Smooth muscle cell (in vitro differentiated cells): ENCODE results near the gene ANGPT4. TPM values are rescaled to one million over a fixed set of nuclear protein-coding genes. Genes with fewer than 3 reads are reported as not detected.

ENCODE experiments used
- DNase-seq: peaks from one replicate; lab custom pipeline; 2025; ENCODE audit not compliant: unreplicated experiment; lab: John Stamatoyannopoulos, UW
- H2AFZ ChIP-seq: fragments of 200-600 bp; sonication (generic); 2 replicates; pipeline ENCODE4 v1.6.0; 2016; ENCODE audit warnings: antibody characterized with exemption, low read depth, mild to moderate bottlenecking
- H3F3A ChIP-seq: fragments of 200-600 bp; sonication (generic); 2 replicates; pipeline ENCODE4 v1.6.0; 2017; ENCODE audit warnings: antibody characterized with exemption, low read depth
- H3K27ac ChIP-seq: fragments of 200-600 bp; sonication (generic); 2 replicates; pipeline ENCODE4 v1.5.1; 2016; ENCODE audit warnings: low read depth, mild to moderate bottlenecking
- H3K27me3 ChIP-seq: fragments of 200-600 bp; sonication (generic); 2 replicates; pipeline ENCODE4 v1.6.1; 2016; ENCODE audit warnings: low read depth, mild to moderate bottlenecking
- H3K36me3 ChIP-seq: fragments of 200-600 bp; sonication (generic); 2 replicates; pipeline ENCODE4 v1.5.1; 2016; ENCODE audit warnings: low read depth
- H3K4me1 ChIP-seq: fragments of 200-600 bp; sonication (generic); 2 replicates; pipeline ENCODE4 v1.5.1; 2016; ENCODE audit warnings: low read depth
- H3K4me2 ChIP-seq: fragments of 200-600 bp; sonication (generic); 2 replicates; pipeline ENCODE4 v1.6.0; 2016; ENCODE audit warnings: mild to moderate bottlenecking
- H3K4me3 ChIP-seq: fragments of 200-600 bp; sonication (generic); 2 replicates; pipeline ENCODE4 v1.5.1; 2016; ENCODE audit warnings: mild to moderate bottlenecking
- H3K79me2 ChIP-seq: fragments of 200-600 bp; sonication (generic); 2 replicates; pipeline ENCODE4 v1.6.0; 2016; ENCODE audit warnings: low read depth, mild to moderate bottlenecking
- H3K9ac ChIP-seq: fragments of 200-600 bp; sonication (generic); 2 replicates; pipeline ENCODE4 v1.6.0; 2016; ENCODE audit warnings: low read depth
- H3K9me3 ChIP-seq: fragments of 200-600 bp; sonication (generic); replicated peaks from 2 replicates; pipeline ENCODE4 v1.5.1; 2016; ENCODE audit warnings: low read depth
- H4K20me1 ChIP-seq: fragments of 200-600 bp; sonication (generic); 2 replicates; pipeline ENCODE4 v1.6.0; 2016; ENCODE audit warnings: low read depth
- CTCF ChIP-seq: fragments of 200-600 bp; sonication (generic); IDR thresholded peaks from 2 replicates; pipeline ENCODE4 v1.5.1; 2017; ENCODE audit warnings: borderline replicate concordance, mild to moderate bottlenecking, antibody characterized with exemption; ENCODE audit not compliant: insufficient read depth, poor library complexity, severe bottlenecking
- WGBS: methylation state at CpG from one replicate; pipeline ENCODE4 v1.1.7; 2016; ENCODE audit warnings: low lambda C conversion rate; 5-methylcytosine and 5-hydroxymethylcytosine counted together
- polyA plus RNA-seq: library from polyadenylated mRNA; unstranded; fragments of >200 nt; fragmentation: Nextera tagmentation; extraction: Ambion mirVana; gene quantifications from 2 replicates; pipeline ENCODE4 v1.2.1, GENCODE V29; 2016
- total RNA-seq: library from RNA; depleted of rRNA; stranded (reverse); fragments of >200 nt; gene quantifications from 2 replicates; pipeline ENCODE4 v1.2.3, GENCODE V29; 2014

The ANGPT4 gene
- total and polyA plus RNA-seq, 2 experiments from 2014 or later: 0.39 TPM; not detected in 1

DNA sequence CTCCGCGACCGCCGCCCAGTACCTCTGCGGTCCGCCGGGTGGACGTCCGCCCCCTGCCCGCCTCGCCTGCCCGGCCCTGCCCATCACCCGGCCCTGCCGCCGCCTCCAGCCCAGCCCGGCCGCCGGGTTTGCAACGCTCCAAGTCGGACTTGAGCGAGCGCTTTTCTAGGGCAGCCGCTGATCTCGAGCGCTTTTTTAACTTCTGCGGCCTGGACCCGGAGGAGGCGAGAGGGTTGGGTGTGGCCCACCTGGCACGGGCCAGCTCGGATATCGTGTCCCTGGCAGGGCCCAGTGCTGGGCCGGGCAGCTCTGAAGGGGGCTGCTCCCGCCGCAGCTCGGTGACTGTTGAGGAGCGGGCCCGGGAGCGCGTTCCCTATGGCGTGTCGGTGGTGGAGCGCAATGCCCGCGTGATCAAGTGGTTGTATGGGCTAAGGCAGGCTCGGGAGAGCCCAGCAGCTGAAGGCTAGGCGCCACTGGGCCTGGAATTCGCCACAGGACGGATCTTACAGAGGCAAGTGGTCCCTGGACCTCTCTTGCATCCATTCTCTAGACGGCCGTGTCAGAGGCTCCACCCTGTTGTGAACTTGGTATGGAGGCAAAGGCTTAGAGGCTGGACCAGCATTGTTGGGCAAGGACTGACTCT is 70.8 kb downstream of the ANGPT4 start:
- Histone ChIP-seq H3K36me3 (no peaks in the 10 kb centered on the region), H4K20me1 (peaks cover 45% of the 10 kb centered on the region), H3K4me2 (peak overlapping the region; percentile 89), H3K4me3 (no peak overlapping the region), H3K9ac (no peak overlapping the region), H3K4me1 (no peaks in the 10 kb centered on the region), H3K27me3 (peaks cover 30% of the 10 kb centered on the region), H2AFZ (no peak overlapping the region), H3K27ac (no peak overlapping the region), H3K79me2 (no peaks in the 10 kb centered on the region), H3K9me3 (no peaks in the 10 kb centered on the region), H3F3A (no peaks in the 10 kb centered on the region)
- DNase-seq: no peak
- WGBS: 60% methylated on average over 46 of the region's 50 CpGs
- no peak for TF ChIP-seq CTCF

GRCh38 chr20:844473-845225 is 71.5 kb downstream of the ANGPT4 start:
- TF ChIP-seq CTCF: no peak
- Histone ChIP-seq H3K4me1 (no peaks in the 10 kb centered on the region), H3K27me3 (peaks cover 35% of the 10 kb centered on the region), H3K4me2 (peak overlapping the region; percentile 89), H2AFZ (peak overlapping the region; percentile 82), H4K20me1 (peaks cover 45% of the 10 kb centered on the region), H3K4me3 (peak overlapping the region; percentile 61), H3K79me2 (no peaks in the 10 kb centered on the region), H3K36me3 (no peaks in the 10 kb centered on the region), H3F3A (no peaks in the 10 kb centered on the region), H3K9ac (no peak overlapping the region), H3K27ac (no peak overlapping the region), H3K9me3 (no peaks in the 10 kb centered on the region)
- DNase-seq: peak; percentile 23
- WGBS: 11% methylated on average over 27 of the region's 47 CpGs

DNA sequence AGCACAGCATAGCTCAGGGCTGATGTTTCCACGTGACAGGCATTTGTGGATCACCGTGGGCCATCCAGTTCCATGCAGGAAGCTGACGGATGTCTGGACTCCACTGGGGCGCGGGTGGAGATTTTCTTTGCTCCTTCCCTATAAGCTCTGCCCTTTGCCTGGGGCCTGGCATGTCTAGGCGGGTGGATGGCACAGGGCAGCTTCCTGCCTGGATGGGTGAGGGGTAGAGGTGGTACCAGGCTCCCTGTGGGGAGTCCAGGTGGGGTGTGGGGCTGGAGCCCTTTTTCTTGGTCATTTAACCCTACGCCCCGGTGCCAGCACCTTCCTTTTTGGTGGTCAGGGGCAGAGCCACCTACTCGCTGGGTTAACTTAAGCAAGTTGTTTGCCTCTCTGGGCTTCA is 72.2 kb downstream of the ANGPT4 start:
- 79% methylated on average over 9 of the region's 9 CpGs for WGBS

More for the DNA sequence above, 72.2 kb downstream of the ANGPT4 start:
- Histone ChIP-seq H3K27me3 (peaks cover 35% of the 10 kb centered on the region), H3K4me1 (no peaks in the 10 kb centered on the region), H3K9ac (no peak overlapping the region), H4K20me1 (peaks cover 45% of the 10 kb centered on the region), H3F3A (no peaks in the 10 kb centered on the region), H3K36me3 (no peaks in the 10 kb centered on the region), H3K4me3 (no peak overlapping the region), H2AFZ (no peak overlapping the region), H3K79me2 (no peaks in the 10 kb centered on the region), H3K4me2 (peak overlapping the region; percentile 89), H3K9me3 (no peaks in the 10 kb centered on the region), H3K27ac (no peak overlapping the region)
- DNase-seq: no peak
- TF ChIP-seq CTCF: no peak
